HG02588 (cell line): ENCODE results near the gene SELENOP.

ENCODE experiments used
- ATAC-seq: cut with Tn5 transposase; IDR thresholded peaks from one replicate; pipeline ENCODE4 v1.9.1; 2021; ENCODE audit warnings: mild to moderate bottlenecking, moderate library complexity; ENCODE audit not compliant: unreplicated experiment

SELENOP gene

GRCh38 chr5:42798284-42799240 lies 13.1 kb downstream of the SELENOP start:
- ATAC-seq, result no peak

- no peak for ATAC-seq
Measured at GRCh38 chr5:42791151-42791550, 20.5 kb downstream of the SELENOP start.

GRCh38 chr5:42787845-42788244 lies 23.8 kb downstream of the SELENOP start:
- no peak for ATAC-seq

- ATAC-seq, result no peak
Measured at GRCh38 chr5:42787073-42787472, 24.6 kb downstream of the SELENOP start.

GRCh38 chr5:42785756-42786155 lies 25.9 kb downstream of the SELENOP start:
- ATAC-seq, result no peak

- ATAC-seq, result no peak
Measured at GRCh38 chr5:42784132-42784531, 27.6 kb downstream of the SELENOP start.

- ATAC-seq, result no peak
Measured at GRCh38 chr5:42781584-42781983, 30.1 kb downstream of the SELENOP start.

- no peak for ATAC-seq
Measured at GRCh38 chr5:42779083-42779482, 32.6 kb downstream of the SELENOP start.

GRCh38 chr5:42772265-42772993 lies 39.3 kb downstream of the SELENOP start:
- ATAC-seq, result no peak

GRCh38 chr5:42770003-42770402 lies 41.7 kb downstream of the SELENOP start:
- no peak for ATAC-seq

- no peak for ATAC-seq
Measured at GRCh38 chr5:42768106-42768504, 43.6 kb downstream of the SELENOP start.

GRCh38 chr5:42767491-42768105 lies 44.1 kb downstream of the SELENOP start:
- ATAC-seq, result no peak

GRCh38 chr5:42761791-42762190 lies 49.9 kb downstream of the SELENOP start:
- ATAC-seq, result no peak

GRCh38 chr5:42760426-42760825 lies 51.3 kb downstream of the SELENOP start:
- ATAC-seq, result no peak

- no peak for ATAC-seq
Measured at GRCh38 chr5:42759456-42759855, 52.2 kb downstream of the SELENOP start.

- ATAC-seq, result peak; percentile 97
Measured at GRCh38 chr5:42756606-42757601, 54.8 kb downstream of the SELENOP start, which contains the start of gene CCDC152. Gene CCDC152 (plus strand): TSS chr5:42756818. CDS start chr5:42759122, 2,304 bp downstream.

GRCh38 chr5:42753099-42753498 lies 58.6 kb downstream of the SELENOP start:
- no peak for ATAC-seq

GRCh38 chr5:42751044-42751443 lies 60.6 kb downstream of the SELENOP start:
- no peak for ATAC-seq

- no peak for ATAC-seq
Measured at GRCh38 chr5:42750507-42750906, 61.2 kb downstream of the SELENOP start.
